ENCODE results near the gene DCUN1D3.

DCUN1D3 gene

DNA sequence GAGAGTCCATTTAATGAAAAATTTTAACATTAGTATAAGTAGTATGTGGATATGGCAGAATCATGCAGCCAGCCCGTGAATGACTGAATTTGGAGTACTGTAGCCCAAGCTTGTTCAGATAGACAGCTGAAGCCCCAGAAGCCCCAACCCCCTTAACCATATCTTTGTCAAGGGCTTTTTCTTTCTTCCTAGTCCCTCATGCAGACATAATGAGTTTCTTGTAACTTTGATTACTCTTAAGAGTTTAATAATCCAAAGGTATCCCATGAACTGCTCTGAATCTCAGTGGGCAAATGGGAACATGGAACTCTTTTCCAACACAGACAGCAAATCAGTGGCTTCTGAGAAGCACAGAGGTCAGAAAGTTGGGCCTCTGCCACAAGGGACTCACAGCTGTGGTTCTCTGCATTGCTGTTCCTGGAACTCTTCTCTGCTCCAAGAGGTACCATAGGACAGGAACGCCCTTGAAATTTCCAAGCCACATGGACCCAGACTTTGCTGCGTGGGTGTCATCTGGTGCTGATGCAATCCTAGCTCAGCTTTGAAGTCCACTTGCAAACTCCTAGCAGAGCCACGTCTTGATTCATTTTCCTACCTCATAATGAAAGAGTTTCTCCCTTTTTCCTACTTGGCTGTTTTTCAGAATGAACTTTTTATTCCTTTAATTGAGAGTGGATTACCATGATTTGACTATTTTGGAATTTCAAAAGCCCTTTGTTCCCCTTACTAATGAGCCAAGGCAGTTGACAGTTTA is 18.5 kb upstream of the DCUN1D3 start:
- no peak for DNase-seq

DNA sequence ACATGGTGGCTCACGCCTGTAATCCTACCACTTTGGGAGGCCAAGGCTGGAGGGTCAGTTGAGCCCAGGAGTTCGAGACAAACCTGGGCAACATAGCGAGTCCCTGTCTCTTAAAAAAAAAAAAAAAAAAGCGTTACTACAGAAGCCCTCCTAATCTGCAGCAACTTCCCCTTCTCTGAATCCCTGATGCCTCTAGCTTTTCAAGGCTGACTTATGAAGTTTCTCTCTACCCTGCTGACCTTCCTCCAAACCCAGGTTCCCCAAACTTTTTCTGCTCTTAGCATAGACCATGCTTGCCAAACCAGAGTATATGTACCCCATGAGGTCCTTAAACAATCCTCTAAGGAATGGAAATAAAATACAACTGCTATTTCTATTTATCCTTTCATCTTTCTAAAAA is 16.8 kb upstream of the DCUN1D3 start:
- DNase-seq: no peak

DNA sequence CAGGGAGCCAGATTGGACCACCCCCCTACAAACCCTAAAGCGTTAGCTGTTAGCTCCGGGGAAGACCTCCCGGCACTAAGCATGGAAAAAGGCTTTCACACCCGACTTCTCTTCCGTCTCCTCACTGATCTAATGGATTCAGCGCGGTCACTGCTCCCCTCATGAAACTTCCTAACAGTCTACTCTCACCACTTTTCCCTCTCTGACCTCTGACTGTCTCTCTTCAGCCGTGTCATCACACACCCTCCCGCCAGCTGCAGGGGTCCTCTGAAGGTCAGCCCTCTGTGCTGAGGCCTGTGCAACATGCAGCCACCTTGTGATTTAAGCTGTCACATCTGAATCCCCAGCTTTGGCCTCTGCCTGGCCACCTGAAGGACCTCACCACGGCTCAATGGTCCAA is 16.1 kb upstream of the DCUN1D3 start:
- no peak for DNase-seq

GRCh38 chr16:20911361-20911760 is 11.2 kb upstream of the DCUN1D3 start:
- DNase-seq: no peak

DNA sequence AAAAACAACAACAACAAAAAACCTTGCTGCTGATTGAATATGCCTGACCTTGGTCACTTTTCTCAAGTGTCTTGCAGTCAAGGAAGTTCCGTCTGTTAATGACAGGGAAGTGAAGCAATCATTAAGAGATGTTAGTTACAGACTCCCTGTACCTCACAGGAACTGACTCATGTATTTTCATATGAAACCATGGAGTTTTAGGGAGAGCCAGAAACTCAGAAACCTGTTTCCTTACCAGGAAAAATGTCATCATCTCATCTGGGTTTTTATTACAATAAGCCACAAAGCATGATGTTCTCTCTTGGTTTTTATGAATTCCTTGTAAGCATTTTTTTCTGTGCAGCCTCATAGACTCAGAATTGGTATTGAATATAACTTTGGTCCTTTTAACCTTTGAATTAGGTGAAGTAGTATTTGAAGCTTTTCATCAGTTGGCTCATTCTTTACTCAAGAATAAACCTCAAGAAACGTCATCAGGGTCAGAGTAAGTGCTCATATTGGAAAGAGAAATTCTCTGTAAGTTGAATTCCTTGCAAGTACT is 10.7 kb upstream of the DCUN1D3 start:
- no peak for DNase-seq

- DNase-seq: no peak
These were observed 6.4 kb upstream of the DCUN1D3 start for GRCh38 chr16:20906341-20907255.

DNA sequence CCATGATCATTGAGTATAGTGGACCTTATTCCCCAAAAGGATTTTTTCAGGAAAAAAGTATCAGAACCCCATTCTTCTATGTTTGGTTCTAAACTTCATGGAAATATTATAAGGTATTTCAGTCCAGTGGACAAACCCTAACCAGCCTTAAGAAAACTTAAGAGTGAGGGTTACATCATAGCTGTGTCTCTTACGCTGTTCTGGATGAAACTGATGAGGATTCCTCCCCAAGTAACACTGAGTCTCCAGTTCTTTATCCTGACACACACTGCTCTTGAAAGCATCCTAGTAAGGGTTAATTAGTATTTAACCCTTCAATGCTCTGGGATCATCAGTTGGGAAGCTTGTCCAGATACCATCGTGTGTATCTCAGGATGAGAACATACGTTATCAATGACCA is 5.4 kb upstream of the DCUN1D3 start:
- DNase-seq: no peak

GRCh38 chr16:20904507-20905081 is 4.4 kb upstream of the DCUN1D3 start:
- DNase-seq: no peak

- no peak for DNase-seq
These were observed 3.8 kb upstream of the DCUN1D3 start for GRCh38 chr16:20903899-20904506.

DNA sequence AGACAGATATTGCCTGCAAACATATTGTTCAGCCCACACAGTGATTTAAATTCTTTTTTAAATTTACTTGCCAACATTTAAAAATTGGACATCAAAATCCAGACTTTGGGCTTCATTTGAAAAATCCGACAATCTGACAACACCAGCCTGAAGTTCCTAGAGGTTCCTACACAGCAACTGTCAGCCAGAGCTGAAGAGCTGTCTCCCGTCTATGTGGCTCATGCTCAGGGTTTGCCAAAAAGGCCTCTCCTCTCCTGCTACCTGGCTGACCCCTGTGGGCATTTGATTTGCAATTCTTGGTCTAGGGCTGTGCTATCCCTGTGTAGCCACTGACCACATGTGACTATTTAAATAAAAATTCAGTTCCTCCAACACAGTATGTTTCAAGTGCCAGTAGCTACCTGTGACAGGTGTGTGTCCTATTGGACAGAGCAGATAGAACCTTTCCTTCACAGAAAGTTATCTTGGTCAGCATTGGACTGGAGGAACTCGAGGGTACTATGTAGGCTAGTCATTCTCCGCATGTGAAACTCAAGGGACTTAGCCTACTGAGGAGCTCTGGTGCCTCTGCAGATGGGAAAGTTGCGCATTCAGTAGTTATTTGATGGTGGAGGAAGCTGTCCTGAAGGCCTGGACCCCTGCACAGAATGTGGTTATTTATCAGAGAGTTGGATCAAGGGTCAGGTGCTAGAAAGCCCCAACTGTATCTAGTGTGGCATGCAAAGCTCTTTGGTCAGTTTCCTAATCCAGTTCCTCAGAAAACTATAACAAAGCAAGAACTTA is 3.1 kb upstream of the DCUN1D3 start:
- DNase-seq: no peak

DNA sequence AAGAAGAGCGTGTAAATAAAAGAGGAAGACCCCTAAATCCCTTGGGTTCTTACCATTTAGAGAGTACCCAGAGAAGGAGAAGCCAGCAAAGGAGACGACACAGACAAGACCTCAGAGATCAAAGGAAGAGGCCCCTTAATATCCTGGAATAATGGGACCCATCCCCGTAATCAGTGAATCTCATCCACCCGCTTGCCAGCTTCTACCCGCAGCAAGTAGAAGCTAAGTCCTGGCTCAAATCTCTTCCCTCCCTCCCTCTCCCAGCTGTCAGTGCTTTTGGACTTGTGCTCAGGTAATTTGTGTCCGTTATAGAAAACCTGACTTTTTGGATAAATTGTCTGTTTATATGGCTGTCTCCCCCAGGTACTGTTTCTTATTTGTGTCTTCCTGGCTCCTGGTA is 2.3 kb upstream of the DCUN1D3 start:
- DNase-seq: no peak

DNA sequence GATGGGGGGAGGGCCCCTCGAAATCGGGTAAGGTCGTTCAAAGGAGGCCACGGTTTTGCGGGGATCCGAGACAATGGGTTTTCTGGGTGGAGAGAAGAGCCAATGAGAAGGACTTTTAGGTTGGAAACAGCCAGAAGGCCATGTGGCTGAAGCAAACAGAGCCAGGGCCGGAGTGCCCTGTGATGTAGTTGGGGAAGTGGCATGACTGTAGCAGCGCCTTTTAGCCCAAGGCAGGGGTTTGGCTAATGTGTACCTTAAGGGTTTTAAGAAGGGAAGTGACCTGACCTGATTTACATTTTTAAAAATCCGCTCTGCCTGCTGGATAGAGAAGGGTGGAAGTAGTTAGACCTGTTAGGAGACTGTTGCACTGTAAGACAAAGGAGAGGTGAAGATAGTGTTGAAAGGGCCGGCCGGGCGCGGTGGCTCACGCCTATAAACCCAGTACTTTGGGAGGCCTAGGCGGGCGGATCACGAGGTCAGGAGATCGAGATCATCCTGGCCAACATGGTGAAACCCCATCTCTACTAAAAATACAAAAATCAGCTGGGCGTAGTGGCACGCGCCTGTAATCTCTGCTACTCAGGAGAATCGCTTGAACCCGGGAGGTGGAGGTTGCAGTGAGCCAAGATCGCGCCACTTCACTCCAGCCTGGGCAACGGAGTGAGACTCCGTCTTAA is 1.4 kb upstream of the DCUN1D3 start:
- DNase-seq: peak; percentile 80

- DNase-seq: no peak
These were observed 894 bp upstream of the DCUN1D3 start for GRCh38 chr16:20901068-20901435.

GRCh38 chr16:20899477-20900298 is 470 bp downstream of the DCUN1D3 start:
- no peak for DNase-seq

DNA sequence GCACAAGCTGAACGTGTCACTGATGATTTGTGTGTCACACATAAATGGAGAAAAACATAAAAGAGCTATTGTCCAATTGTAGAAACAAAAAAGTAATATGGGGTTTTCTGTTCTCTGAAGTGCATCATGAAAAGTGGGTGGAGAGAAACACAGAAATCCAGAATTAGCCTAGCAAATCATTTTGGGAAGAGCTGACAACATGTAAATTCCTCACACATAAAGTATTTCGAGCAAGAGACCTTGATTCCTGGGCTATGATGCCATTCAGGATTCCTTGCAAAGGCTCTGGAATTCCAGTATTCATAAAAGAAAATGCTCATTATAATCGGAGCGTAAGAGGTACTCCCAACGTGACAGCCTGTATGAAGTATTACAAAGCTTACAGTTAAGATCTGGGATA is 1.1 kb downstream of the DCUN1D3 start:
- DNase-seq: peak; percentile 58

- DNase-seq: no peak
These were observed 2.2 kb downstream of the DCUN1D3 start for GRCh38 chr16:20897922-20898321.

GRCh38 chr16:20897253-20897897 is 2.8 kb downstream of the DCUN1D3 start:
- no peak for DNase-seq

- no peak for DNase-seq
These were observed 5.8 kb downstream of the DCUN1D3 start for GRCh38 chr16:20894388-20894787.

GRCh38 chr16:20889625-20890275 is 10.4 kb downstream of the DCUN1D3 start:
- no peak for DNase-seq

DNA sequence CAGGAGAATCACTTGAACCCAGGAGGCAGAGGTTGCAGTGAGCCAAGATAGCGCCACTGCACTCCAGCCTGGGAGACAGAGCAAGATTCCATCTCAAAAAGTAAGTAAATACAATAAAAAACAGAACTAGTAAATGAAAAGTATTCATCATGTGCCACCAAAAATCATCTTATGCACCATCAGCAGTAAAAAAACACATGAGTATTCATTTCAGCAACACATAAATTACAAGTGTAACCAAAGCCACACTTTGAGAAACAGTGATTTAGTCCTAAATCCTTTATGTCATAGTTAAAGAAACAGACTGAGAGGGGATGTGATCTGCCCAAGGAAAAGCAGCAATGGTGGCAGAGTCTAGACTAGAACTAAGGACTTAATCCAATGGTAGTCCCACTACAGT is 13.0 kb downstream of the DCUN1D3 start:
- DNase-seq: no peak

Data from eye (tissue), 1 donor.